ENCODE results near the gene ANKRD42.

DNA sequence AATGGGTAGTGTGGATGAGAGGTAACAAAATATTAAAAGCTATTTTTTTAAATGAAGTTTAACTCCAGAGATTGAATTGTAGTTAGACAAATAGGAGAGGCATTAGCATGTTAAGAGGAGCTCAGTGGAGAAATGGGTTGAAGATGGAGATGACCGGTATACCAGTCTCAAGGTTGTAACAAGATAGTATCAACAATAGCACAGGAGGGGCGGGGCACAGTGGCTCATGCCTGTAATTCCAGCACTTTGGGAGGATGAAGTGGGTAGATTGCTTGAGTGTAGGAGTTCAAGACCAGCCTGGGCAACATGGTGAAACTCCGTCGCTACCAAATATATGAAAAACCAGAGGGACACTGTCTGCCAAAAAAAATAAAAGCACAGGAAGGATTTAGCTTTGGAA, 6.0 kb upstream of the ANKRD42 start:
- TF ChIP-seq, protein P1, sequence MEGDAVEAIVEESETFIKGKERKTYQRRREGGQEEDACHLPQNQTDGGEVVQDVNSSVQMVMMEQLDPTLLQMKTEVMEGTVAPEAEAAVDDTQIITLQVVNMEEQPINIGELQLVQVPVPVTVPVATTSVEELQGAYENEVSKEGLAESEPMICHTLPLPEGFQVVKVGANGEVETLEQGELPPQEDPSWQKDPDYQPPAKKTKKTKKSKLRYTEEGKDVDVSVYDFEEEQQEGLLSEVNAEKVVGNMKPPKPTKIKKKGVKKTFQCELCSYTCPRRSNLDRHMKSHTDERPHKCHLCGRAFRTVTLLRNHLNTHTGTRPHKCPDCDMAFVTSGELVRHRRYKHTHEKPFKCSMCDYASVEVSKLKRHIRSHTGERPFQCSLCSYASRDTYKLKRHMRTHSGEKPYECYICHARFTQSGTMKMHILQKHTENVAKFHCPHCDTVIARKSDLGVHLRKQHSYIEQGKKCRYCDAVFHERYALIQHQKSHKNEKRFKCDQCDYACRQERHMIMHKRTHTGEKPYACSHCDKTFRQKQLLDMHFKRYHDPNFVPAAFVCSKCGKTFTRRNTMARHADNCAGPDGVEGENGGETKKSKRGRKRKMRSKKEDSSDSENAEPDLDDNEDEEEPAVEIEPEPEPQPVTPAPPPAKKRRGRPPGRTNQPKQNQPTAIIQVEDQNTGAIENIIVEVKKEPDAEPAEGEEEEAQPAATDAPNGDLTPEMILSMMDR (IDR thresholded peaks at IDR 0.05; ENCODE audit: poor library complexity) = no peak
- TF ChIP-seq EZH2phosphoT487 (IDR thresholded peaks at IDR 0.05; ENCODE audit: low read depth, severe bottlenecking, unreplicated experiment) = no peak
